OCI-LY1 (cell line): ENCODE data around the gene SMAD6.

Source experiments
- CTCF ChIP-seq: fragments of 200-600 bp; sonication (generic), shearing (Covaris generic); IDR thresholded peaks from 2 replicates; pipeline ENCODE4 v1.5.1; 2017; ENCODE audit warnings: mild to moderate bottlenecking, antibody characterized with exemption, low read length, moderate library complexity, mixed read lengths
- EZH2 ChIP-seq: fragments of 200-600 bp; sonication (generic), shearing (Covaris generic); IDR thresholded peaks from 2 replicates; pipeline ENCODE4 v1.8.0; 2017; ENCODE audit warnings: borderline replicate concordance, mixed run types, mild to moderate bottlenecking, antibody characterized with exemption, low read length, moderate library complexity, mixed read lengths

GRCh38 chr15:66756295-66756694, 54.3 kb downstream of the SMAD6 start:
- TF ChIP-seq CTCF, result no peak
- TF ChIP-seq EZH2, result no peak
